ENCODE data around the gene NMT2.
"Not testable (repeated sequence)": the region's sequence is repeated elsewhere in the genome, so short reads cannot be mapped to it uniquely, and the experiment has no call there.

Gene NMT2

DNA sequence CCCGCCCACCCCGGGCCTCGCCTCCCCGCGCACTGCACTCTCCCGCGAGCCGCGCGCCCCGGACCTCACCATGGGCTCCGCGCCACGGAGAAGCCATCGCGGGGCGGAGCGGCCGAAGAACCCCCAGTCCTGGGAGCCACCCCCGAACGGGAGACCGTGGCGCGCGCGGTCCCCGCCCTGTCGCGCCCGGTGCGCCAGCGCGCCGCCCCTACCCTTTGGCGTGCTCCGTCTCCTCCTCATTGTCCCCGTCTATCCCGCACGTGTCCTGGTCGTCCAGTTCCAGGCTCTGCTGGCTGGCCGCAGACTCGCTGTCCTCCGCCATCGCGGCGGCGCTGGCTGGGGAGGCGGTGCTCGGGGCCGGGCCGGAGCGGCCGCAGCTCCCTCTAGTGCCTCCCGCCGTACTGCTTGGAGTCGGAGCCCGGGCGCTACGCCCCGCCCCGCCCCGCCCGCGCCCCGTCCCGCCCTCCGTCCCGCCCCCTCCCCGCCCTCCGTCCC is at the start of gene NMT2:
Gene NMT2 (minus strand): TSS at position 403 of the 495 bp plus-strand sequence. CDS start 81 bp downstream, at position 322.
- no peak for DNase-seq

DNA sequence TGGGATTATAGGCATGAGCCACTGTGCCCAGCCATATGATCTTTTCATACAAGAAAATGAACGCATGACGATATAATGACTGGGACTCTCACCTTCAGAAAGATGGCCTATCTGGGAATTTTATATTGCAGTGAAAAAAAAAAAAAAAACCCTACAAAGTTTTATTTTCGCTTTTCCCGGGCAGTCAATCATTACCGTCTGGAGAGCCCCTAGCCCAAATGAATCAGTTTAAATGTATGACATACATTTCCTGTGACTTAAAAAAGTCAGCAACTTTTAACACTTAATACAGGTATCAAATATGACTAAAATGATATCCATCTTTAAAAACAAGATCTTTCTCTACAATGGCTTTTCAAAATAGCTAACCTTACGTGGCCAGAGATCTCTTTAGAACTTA is 48.2 kb upstream of the NMT2 start:
- DNase-seq = no peak

DNA sequence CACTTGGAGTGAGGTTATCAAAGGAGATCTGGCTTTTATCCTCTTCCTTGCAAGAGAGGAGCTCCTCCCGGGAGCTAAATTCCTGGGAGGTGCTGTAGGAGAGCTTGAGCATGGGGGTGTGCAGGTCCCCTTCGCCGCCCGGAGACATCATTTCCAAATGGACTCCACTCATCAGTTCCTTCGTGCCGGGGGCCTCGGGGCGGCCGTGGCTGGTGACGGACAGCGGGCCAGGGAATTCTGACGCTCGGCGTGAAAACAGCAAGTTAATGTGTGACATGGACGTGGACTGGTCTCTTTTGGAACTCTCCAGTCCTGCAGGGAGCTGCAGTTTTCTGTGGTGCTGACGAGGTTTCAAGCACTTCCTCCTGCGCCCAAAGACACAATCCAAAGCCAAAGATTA is 45.7 kb upstream of the NMT2 start:
- DNase-seq = no peak

- no peak for DNase-seq
These were observed 45.0 kb upstream of the NMT2 start for GRCh38 chr10:15213461-15213861.

GRCh38 chr10:15211464-15211979 is 43.0 kb upstream of the NMT2 start:
- no peak for DNase-seq

- no peak for DNase-seq
These were observed 42.0 kb upstream of the NMT2 start for GRCh38 chr10:15210521-15210920.

GRCh38 chr10:15209827-15210509 is 41.5 kb upstream of the NMT2 start:
- DNase-seq = peak; percentile 25 to 77

- no peak for DNase-seq
These were observed 39.7 kb upstream of the NMT2 start for GRCh38 chr10:15208221-15208620.

DNA sequence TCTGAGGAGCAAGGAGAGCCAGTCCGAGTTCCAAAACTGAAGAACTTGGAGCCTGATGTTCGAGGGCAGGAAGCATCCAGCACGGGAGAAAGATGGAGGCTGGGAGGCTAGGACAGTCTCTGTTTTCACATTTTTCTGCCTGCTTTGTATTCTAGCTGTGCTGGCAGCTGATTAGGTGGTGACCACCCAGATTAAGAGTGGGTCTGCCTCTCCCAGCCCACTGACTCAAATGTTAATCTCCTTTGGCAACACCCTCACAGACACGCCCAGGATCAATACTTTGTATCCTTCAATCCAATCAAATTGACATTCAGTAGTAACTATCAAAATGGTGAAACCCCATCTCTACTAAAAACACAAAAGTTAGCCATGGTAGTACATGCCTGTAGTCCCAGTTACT is 38.9 kb upstream of the NMT2 start:
- DNase-seq = not testable (repeated sequence)

- no peak for DNase-seq
These were observed 34.1 kb upstream of the NMT2 start for GRCh38 chr10:15202639-15203038.

GRCh38 chr10:15202301-15202621 is 33.8 kb upstream of the NMT2 start:
- DNase-seq = not testable (repeated sequence)

DNA sequence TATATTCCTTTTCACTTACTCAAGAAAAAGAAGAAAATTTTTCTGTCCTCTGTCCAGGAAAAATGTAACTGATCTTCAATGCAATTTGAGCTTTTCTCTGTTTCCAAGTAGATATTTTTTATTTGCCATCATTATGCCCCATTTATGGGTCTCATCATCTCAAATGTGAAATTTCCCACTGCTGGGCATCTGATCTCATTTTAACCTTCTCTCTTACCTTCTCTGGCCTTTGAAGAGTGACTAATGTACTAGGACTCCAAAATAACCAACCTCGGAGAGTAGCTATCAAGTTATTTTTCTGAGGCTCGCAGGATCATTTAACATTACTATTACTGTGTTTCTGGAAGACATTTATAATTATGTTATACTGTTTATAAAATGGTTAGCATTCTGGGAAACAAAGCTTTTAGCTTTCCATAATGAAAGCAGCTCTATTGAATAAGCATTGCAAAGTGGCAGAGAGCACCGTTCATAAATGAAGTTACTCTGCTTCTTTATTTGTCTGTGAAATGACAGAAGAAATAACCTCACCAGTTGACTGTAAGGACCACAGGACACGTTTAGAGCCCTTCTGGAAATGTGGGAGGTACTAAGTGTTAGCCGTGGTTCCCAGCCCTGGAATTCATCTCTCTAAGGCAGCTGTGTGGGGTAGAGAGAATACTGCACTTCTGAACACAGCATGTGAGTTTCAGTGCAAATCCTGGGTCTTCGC is 33.3 kb upstream of the NMT2 start:
- DNase-seq = no peak

DNA sequence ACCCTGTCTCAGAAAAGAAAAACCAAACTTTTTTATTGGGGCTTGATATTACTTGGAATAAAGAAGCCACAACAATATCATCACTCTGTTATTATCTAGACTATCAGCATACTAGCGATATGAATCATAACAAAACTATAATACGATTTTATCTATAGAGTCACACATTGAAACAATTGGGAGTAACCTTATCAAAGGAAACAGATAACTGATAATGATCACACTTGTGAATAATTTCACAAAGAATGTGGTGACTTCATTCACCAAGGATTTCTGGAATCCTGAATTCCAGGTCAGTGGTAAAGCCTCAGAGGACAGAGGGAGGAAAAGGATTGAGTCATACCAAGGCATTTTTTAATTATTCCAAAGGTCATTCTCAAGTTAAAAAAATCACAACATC is 32.1 kb upstream of the NMT2 start:
- DNase-seq = no peak

GRCh38 chr10:15197911-15198310 is 29.4 kb upstream of the NMT2 start:
- DNase-seq = no peak

DNA sequence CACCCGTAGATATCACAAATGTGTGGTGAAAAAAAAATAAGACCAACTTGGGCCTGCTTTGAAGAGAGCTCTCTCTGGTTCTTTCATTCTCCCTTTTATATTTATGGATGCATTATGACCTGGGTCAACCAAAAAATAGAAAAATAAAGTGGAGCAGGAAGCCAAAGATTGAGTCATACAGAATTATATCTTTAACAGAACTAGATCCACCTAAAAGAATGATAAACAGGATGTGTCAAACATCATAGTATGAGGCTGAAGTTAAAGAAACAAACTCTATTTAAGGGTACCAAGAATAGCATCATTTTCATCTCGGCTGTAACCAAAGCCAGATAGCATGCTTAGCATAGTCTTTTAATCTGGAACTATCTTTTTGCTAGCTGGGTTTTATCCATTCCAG is 28.8 kb upstream of the NMT2 start:
- no peak for DNase-seq

- DNase-seq = no peak
These were observed 27.7 kb upstream of the NMT2 start for GRCh38 chr10:15196021-15196834.

- peak in 1 of 2 donors; percentile 23 for DNase-seq
These were observed 20.8 kb upstream of the NMT2 start for GRCh38 chr10:15189133-15189885.

DNA sequence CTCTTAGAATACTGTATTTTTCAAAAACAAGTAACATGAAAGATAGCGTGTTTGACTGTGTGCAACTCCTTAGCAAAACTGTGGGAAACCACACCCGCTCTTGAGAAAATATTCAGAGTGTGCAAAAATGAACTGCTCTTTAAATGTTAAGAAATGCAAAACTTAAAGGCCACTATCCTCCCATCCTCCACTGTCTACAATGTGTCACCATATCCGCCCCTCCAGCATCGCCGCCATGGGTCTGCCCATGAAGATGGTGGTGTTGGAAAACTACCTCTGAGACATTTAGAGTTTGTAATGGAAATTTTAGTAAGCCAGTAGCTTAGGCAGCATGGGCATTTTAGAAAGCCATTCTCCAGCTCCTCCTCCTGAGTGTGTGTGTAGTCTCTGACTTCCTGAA is 20.1 kb upstream of the NMT2 start:
- no peak for DNase-seq

DNA sequence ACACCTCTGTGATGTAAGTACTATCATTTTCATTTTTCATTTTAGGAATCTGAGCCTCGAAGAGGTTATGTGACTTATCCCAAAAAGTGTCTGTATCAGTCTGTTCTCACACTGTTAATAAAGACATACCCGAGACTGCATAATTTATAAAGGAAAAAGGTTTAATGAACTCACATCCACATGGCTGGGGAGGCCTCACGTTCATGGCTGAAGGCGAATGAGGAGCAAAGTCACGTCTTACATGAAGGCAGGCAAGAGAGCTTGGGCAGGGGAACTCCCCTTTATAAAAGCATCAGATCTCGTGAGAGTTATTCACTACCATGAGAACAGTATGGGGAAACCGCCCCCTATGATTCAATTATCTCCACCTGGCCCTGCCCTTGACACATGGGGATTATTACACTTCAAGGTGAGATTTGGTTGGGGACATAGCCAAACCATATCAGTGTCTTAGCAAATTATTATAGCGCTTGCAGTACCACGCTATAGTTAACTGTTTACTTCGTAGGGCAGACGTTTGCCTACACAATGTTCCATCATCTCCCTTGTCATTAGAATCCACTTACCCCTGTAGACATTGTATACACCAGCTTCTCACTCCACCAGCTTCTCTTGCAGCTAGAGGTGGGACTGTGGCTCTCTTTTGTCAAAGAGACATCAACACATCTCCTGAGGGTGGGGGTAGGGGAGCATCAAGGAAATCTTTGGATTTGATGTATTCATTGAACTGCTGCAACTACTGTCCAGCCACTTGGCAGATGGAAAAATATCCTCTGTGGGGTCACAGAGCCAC is 15.4 kb upstream of the NMT2 start:
- DNase-seq = no peak

DNA sequence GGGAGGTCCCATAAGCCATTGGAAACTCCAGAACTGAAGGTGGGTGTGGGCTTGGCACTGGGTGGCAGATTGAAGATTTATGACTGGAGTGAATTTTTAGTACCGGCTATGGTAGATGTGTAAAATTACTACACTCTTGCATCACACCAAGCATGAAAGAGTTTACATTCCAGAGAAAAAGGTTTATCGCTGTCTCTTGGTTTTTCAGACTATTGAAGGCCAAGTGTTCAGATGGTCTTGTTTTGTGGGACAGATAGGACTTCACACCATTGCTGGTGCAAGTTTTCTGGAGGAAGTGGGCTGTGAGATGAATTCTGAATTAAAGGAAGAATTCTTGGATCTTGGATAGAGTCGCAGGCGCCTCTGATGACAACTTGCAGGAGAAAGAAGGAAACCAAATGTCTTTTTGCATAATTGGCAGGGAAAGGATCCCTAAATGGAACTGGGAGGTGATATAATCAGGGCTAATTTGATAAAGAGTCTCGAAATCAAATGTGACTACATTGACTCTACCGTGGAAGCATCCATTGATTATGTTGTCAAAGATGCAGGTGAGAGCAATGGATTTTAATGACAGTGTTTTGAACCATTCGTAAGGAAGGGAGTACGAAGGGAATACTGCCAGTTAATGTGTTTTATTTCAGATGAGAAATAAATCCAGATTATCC is 14.2 kb upstream of the NMT2 start:
- peak in 1 of 2 donors; percentile 10 for DNase-seq

GRCh38 chr10:15181576-15182156 is 13.2 kb upstream of the NMT2 start:
- no peak for DNase-seq
